Neural crest cell (in vitro differentiated cells): ENCODE measurements around the gene TTLL11. TPM values are rescaled to one million over a fixed set of nuclear protein-coding genes. Genes with fewer than 3 reads are reported as not detected.

ENCODE experiments used
- DNase-seq: peaks from one replicate; pipeline ENCODE4 v3.0.0; 2021; ENCODE audit warnings: low read depth, mixed read lengths, low spot score
- H3K27ac Mint-ChIP-seq: one replicate; pipeline ENCODE4 v1.8.0; 2021; ENCODE audit warnings: mild to moderate bottlenecking, mixed read lengths; ENCODE audit not compliant: unreplicated experiment
- H3K27me3 Mint-ChIP-seq: 2 replicates; pipeline ENCODE4 v1.8.0; 2021; ENCODE audit warnings: low read depth, mild to moderate bottlenecking, mixed read lengths
- H3K36me3 Mint-ChIP-seq: 2 replicates; pipeline ENCODE4 v1.8.0; 2021; ENCODE audit warnings: low read depth, mild to moderate bottlenecking, mixed read lengths
- H3K4me1 Mint-ChIP-seq: 2 replicates; pipeline ENCODE4 v1.8.0; 2021; ENCODE audit warnings: mixed read lengths
- H3K4me3 Mint-ChIP-seq: one replicate; pipeline ENCODE4 v1.8.0; 2021; ENCODE audit warnings: mild to moderate bottlenecking, mixed read lengths
- H3K9me3 Mint-ChIP-seq: 2 replicates; pipeline ENCODE4 v1.8.0; 2021; ENCODE audit warnings: mixed read lengths
- total RNA-seq: library from RNA; stranded (reverse); gene quantifications from 2 replicates; pipeline ENCODE4 v1.2.1, GENCODE V29; 2021
- TF ChIP-seq, protein P1 (sequence below): fragments of 200-600 bp; sonication (generic); conservative IDR thresholded peaks from 2 replicates; pipeline ENCODE4 v1.5.0; 2021; ENCODE audit warnings: antibody characterized with exemption, mild to moderate bottlenecking

The TTLL11 gene
- total RNA-seq, 1 donor from 2014 or later: 9.1 TPM

DNA sequence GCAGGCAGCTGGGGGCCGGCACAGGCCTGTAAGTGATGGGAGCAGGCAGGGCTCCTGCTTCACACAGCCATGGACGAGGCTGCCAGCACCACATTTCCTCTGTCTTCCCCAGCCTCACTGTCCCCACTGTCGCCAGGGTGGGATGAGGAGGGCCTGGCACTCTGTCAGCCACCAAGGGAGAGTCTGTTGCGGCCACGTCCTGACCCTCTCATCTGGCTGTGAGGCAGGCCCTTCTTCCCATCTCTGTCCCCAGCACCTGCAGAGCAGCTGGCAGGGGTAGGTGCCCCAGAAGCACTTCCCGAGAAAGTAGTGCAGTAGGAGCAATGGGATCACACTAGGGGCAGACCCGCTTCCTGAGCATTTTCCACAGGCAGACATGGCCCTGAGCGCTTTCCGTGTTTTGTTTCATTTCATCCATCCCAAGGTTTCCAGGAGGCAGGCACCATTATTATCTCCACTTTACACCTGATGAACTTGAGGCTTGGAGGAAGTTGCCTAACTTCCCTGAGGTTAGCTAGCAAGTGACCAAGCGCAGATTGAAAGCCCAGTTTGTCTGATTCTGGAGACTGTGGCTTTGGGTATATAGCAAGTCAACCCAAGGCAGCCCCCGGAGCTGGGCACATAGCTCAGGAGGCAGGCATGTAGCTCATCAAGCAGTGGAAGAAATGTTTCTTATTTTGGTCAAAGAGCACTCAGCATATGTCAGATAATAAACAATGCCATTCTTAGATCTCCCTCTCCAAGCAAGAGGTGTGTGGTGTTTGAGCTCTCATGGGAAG, 239.3 kb downstream of the TTLL11 start:
- peaks cover 10% of the 10 kb centered on the region for H3K4me1 Mint-ChIP-seq
- DNase-seq: no peak
- H3K27me3 Mint-ChIP-seq: peaks cover 8% of the 10 kb centered on the region
- no peak overlapping the region for H3K27ac Mint-ChIP-seq
- H3K4me3 Mint-ChIP-seq: no peak overlapping the region
- TF ChIP-seq, protein P1, sequence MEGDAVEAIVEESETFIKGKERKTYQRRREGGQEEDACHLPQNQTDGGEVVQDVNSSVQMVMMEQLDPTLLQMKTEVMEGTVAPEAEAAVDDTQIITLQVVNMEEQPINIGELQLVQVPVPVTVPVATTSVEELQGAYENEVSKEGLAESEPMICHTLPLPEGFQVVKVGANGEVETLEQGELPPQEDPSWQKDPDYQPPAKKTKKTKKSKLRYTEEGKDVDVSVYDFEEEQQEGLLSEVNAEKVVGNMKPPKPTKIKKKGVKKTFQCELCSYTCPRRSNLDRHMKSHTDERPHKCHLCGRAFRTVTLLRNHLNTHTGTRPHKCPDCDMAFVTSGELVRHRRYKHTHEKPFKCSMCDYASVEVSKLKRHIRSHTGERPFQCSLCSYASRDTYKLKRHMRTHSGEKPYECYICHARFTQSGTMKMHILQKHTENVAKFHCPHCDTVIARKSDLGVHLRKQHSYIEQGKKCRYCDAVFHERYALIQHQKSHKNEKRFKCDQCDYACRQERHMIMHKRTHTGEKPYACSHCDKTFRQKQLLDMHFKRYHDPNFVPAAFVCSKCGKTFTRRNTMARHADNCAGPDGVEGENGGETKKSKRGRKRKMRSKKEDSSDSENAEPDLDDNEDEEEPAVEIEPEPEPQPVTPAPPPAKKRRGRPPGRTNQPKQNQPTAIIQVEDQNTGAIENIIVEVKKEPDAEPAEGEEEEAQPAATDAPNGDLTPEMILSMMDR: no peak
- peaks cover 2% of the 10 kb centered on the region for H3K36me3 Mint-ChIP-seq
- peaks cover 6% of the 10 kb centered on the region for H3K9me3 Mint-ChIP-seq

DNA sequence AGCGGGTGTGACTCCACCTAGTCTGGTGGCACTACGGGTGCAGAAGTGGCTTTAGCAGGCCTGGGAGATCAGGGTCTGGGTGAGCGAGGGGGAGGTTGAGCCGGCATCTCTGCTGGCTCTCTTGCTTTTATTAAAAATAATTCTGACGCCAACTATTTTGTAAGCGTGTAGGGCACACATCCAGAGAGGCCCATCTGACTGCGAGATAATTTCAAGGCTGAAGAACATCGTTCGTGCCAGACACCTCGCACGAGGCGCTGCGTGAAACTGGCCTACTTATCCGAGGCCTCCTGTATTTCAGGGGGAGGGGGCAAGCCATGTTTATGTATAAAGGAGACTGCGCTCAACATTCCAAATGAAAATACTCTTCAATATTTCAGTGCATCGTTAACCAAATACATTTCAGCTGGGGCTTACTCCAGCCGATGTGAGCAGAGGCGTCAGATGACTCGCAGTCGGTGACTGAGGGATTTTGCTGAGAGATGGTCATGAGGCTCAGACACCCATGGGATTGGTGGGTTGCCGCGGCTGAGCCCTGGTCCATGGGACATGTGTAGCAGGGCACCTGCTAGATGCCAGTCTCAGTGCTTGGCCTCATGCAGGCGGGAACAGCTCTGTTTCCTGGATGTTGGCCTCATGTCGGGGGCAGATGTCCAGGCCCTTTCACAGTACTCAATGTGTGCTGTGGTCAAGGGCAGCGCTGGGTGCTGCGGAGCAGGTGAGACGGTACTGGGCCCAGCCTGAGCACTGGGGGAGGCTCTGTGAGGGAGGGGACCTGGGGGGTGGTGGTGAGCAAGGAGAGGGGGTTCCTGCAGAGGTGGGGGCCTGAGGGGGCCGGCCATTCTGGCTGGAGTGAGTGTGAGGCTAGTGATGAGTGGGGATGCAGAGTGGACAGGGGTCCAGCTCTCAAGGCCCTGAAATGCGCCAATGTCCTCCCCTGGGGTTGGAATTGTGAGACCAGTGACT, 240.2 kb downstream of the TTLL11 start:
- Mint-ChIP-seq H3K27me3 (peaks cover 6% of the 10 kb centered on the region), H3K9me3 (peaks cover 8% of the 10 kb centered on the region), H3K27ac (peak overlapping the region; percentile 67), H3K4me1 (peaks cover 7% of the 10 kb centered on the region), H3K36me3 (peaks cover 2% of the 10 kb centered on the region), H3K4me3 (no peak overlapping the region)
- TF ChIP-seq, protein P1: no peak
- no peak for DNase-seq

DNA sequence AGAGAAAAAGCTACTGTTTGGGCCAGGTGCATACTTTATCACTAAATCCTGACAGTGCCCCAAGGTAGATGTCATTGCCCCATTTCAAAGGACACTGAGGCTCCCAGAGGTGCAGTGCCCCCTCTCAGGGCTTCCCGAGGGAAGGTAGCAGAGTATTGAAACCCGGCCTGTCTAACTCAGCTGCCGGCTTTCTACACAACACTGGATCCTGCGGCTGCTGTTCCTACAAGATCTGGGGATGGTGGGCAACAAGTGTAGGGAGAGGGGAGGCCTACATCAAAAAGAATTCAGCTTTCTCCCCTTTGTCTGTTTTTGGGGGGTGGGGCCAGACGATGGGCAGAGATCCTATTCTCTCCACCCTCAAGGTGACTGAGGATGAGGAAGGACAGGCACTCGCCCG, 240.9 kb downstream of the TTLL11 start:
- Mint-ChIP-seq H3K4me1 (peaks cover under 1% of the 10 kb centered on the region), H3K27ac (no peak overlapping the region), H3K4me3 (no peak overlapping the region), H3K9me3 (peaks cover 8% of the 10 kb centered on the region), H3K27me3 (peaks cover 4% of the 10 kb centered on the region), H3K36me3 (peaks cover 2% of the 10 kb centered on the region)
- no peak for DNase-seq
- TF ChIP-seq, protein P1: no peak

DNA sequence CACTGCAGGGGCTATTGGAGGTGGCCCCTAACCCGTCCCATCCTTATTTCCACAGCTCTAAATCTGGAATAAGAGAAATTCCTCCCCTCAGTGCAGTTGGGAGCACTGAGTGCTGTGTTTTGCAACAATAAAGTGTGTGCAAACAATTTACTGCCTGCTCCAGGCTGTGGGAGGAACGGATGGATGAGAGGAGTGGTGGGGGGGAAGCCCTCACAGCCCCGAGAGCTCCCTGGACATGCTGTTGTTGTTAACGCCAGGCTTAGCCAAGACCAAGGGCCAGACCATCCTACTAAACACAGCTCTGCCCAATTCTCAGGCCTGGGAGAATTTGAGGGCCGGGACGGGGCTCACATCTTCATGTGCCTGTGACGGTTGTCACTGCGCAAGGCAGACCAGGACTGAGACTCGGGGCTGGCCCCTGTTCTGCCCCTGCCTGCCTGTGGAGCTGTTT, 241.4 kb downstream of the TTLL11 start:
- Mint-ChIP-seq H3K4me1 (no peaks in the 10 kb centered on the region), H3K27me3 (peaks cover 4% of the 10 kb centered on the region), H3K9me3 (peaks cover 8% of the 10 kb centered on the region), H3K27ac (no peak overlapping the region), H3K4me3 (no peak overlapping the region), H3K36me3 (peaks cover 2% of the 10 kb centered on the region)
- DNase-seq: no peak
- TF ChIP-seq, protein P1: no peak

DNA sequence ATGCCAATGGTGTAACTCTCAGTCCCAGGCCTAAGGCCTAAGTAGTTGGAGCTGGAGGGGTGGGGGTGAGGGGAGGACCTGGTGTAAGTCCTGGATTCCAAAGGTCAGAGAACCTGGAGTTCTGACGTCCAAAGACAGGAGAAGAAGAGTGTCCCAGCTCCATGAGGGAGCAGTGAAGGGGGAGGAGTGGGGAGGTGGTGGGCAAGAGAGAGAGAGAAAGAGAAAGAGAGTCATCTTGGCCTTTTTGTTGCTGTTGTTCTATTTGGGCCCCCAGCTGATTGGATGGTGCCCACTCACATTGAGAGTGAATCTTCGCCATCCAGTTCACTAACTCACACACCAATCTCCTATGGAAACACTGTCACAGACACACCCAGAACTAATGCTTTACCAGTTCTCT, 242.7 kb downstream of the TTLL11 start:
- peaks cover 4% of the 10 kb centered on the region for H3K27me3 Mint-ChIP-seq
- H3K36me3 Mint-ChIP-seq: peaks cover 2% of the 10 kb centered on the region
- no peak overlapping the region for H3K27ac Mint-ChIP-seq
- H3K4me3 Mint-ChIP-seq: no peak overlapping the region
- H3K9me3 Mint-ChIP-seq: peaks cover 8% of the 10 kb centered on the region
- no peak for DNase-seq
- TF ChIP-seq, protein P1: no peak
- no peaks in the 10 kb centered on the region for H3K4me1 Mint-ChIP-seq
